DOHH2 (cell line): ENCODE data around the gene CDK9.

ENCODE experiments used
- EZH2phosphoT487 ChIP-seq: fragments of 200-600 bp; sonication (generic); IDR thresholded peaks from 2 replicates; pipeline ENCODE4 v1.6.1; 2017; ENCODE audit warnings: borderline replicate concordance, mild to moderate bottlenecking, antibody characterized with exemption, low read length, moderate library complexity, mixed read lengths
- TF ChIP-seq, protein P1 (sequence below): fragments of 200-600 bp; sonication (generic); IDR thresholded peaks from one replicate; pipeline ENCODE4 v1.5.1; 2014; ENCODE audit warnings: antibody characterized with exemption, mild to moderate bottlenecking, low read depth, low read length; ENCODE audit not compliant: poor library complexity, severe bottlenecking

DNA sequence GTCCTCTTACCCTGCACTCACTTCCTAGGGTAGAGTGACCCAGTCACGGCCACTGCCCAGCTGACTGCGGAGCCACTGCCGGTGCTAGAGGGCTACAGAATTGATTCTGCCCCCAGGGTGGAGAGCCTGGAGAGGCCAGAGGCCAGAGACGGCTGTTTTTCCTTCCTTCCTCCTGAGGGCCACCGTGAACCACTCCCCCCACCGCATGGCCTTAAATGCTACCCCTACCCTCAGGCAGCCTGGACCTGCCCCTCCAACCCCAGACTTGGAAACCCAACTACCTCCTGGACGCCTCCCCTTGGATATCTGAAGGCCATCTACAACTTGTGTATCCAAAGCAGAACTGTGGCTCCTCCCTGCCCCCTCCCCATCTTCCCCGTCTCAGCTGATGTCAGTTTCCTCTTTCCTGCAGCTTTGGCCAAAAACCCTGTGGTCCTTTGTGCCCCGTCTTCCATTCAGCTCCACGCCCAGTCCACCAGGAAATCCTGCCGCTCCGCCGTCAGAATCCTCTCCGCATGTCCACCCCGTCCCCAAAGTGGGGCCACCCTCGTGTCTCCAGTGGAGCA is 23.6 kb upstream of the CDK9 start:
- TF ChIP-seq, protein P1, sequence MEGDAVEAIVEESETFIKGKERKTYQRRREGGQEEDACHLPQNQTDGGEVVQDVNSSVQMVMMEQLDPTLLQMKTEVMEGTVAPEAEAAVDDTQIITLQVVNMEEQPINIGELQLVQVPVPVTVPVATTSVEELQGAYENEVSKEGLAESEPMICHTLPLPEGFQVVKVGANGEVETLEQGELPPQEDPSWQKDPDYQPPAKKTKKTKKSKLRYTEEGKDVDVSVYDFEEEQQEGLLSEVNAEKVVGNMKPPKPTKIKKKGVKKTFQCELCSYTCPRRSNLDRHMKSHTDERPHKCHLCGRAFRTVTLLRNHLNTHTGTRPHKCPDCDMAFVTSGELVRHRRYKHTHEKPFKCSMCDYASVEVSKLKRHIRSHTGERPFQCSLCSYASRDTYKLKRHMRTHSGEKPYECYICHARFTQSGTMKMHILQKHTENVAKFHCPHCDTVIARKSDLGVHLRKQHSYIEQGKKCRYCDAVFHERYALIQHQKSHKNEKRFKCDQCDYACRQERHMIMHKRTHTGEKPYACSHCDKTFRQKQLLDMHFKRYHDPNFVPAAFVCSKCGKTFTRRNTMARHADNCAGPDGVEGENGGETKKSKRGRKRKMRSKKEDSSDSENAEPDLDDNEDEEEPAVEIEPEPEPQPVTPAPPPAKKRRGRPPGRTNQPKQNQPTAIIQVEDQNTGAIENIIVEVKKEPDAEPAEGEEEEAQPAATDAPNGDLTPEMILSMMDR, result no peak
- TF ChIP-seq EZH2phosphoT487, result no peak
